Nephron progenitor cell (in vitro differentiated cells): ENCODE results near the gene KRTAP9-8.
"Not testable (repeated sequence)": the region's sequence is repeated elsewhere in the genome, so short reads cannot be mapped to it uniquely, and the experiment has no call there.

Experiments
- DNase-seq: peaks from one replicate; pipeline ENCODE4 v3.0.0; 2021
- H3K27ac Mint-ChIP-seq: 2 replicates; pipeline ENCODE4 v1.8.0; 2021; ENCODE audit warnings: mild to moderate bottlenecking, moderate library complexity, mixed read lengths
- H3K27me3 Mint-ChIP-seq: 2 replicates; pipeline ENCODE4 v1.8.0; 2021; ENCODE audit warnings: mild to moderate bottlenecking, low read depth, mixed read lengths; ENCODE audit not compliant: poor library complexity
- H3K36me3 Mint-ChIP-seq: 2 replicates; pipeline ENCODE4 v1.8.0; 2021; ENCODE audit warnings: low read depth, mixed read lengths
- H3K4me1 Mint-ChIP-seq: 2 replicates; pipeline ENCODE4 v1.8.0; 2021; ENCODE audit warnings: mixed read lengths
- H3K4me3 Mint-ChIP-seq: 2 replicates; pipeline ENCODE4 v1.8.0; 2021; ENCODE audit warnings: mild to moderate bottlenecking, moderate library complexity, mixed read lengths
- H3K9me3 Mint-ChIP-seq: 2 replicates; pipeline ENCODE4 v1.8.0; 2021; ENCODE audit warnings: mild to moderate bottlenecking, moderate library complexity, mixed read lengths
- CTCF ChIP-seq: fragments of 200-600 bp; sonication (generic); IDR thresholded peaks from 2 replicates; pipeline ENCODE4 v1.5.0; 2021; ENCODE audit warnings: antibody characterized with exemption

The KRTAP9-8 gene

GRCh38 chr17:41212524-41213169, 25.2 kb upstream of the KRTAP9-8 start:
- Mint-ChIP-seq H3K9me3 (peaks cover 15% of the 10 kb centered on the region), H3K27ac (peak overlapping the region; percentile 19), H3K4me1 (no peaks in the 10 kb centered on the region), H3K27me3 (peaks cover 5% of the 10 kb centered on the region), H3K4me3 (no peak overlapping the region), H3K36me3 (no peaks in the 10 kb centered on the region)
- DNase-seq, result no peak
- TF ChIP-seq CTCF, result no peak

- Mint-ChIP-seq H3K9me3 (peaks cover 14% of the 10 kb centered on the region), H3K36me3 (no peaks in the 10 kb centered on the region), H3K27ac (no peak overlapping the region), H3K4me1 (no peaks in the 10 kb centered on the region), H3K4me3 (no peak overlapping the region), H3K27me3 (peaks cover 5% of the 10 kb centered on the region)
- DNase-seq, result no peak
- TF ChIP-seq CTCF, result no peak
Observed at GRCh38 chr17:41215681-41216080, 22.1 kb upstream of the KRTAP9-8 start.

GRCh38 chr17:41223821-41224220, 14.0 kb upstream of the KRTAP9-8 start:
- Mint-ChIP-seq H3K36me3 (no peaks in the 10 kb centered on the region), H3K27ac (no peak overlapping the region), H3K9me3 (peaks cover 20% of the 10 kb centered on the region), H3K27me3 (peaks cover 10% of the 10 kb centered on the region), H3K4me3 (no peak overlapping the region), H3K4me1 (no peaks in the 10 kb centered on the region)
- no peak for TF ChIP-seq CTCF
- DNase-seq, result no peak

- DNase-seq, result no peak
- H3K36me3 Mint-ChIP-seq, result no peaks in the 10 kb centered on the region
- H3K27ac Mint-ChIP-seq, result no peak overlapping the region
- no peaks in the 10 kb centered on the region for H3K4me1 Mint-ChIP-seq
- peaks cover 2% of the 10 kb centered on the region for H3K9me3 Mint-ChIP-seq
- peaks cover 24% of the 10 kb centered on the region for H3K27me3 Mint-ChIP-seq
- H3K4me3 Mint-ChIP-seq, result no peak overlapping the region
- no peak for TF ChIP-seq CTCF
Observed at GRCh38 chr17:41226051-41226450, 11.7 kb upstream of the KRTAP9-8 start.

GRCh38 chr17:41226598-41227095, 11.2 kb upstream of the KRTAP9-8 start, which contains the start of gene KRTAP9-2:
KRTAP9-2 (plus strand) TSS chr17:41226648; CDS start chr17:41226655, 7 bp downstream.
- H3K9me3 Mint-ChIP-seq, H3K36me3 Mint-ChIP-seq, H3K4me3 Mint-ChIP-seq, H3K4me1 Mint-ChIP-seq, DNase-seq, H3K27ac Mint-ChIP-seq: not testable (repeated sequence)
- H3K27me3 Mint-ChIP-seq, result peaks cover 24% of the 10 kb centered on the region

- no peak overlapping the region for H3K4me3 Mint-ChIP-seq
- H3K9me3 Mint-ChIP-seq, result no peaks in the 10 kb centered on the region
- H3K36me3 Mint-ChIP-seq, result no peaks in the 10 kb centered on the region
- H3K4me1 Mint-ChIP-seq, result no peaks in the 10 kb centered on the region
- no peak for DNase-seq
- peaks cover 33% of the 10 kb centered on the region for H3K27me3 Mint-ChIP-seq
- H3K27ac Mint-ChIP-seq, result no peak overlapping the region
- no peak for TF ChIP-seq CTCF
Observed at GRCh38 chr17:41230094-41230493, 7.7 kb upstream of the KRTAP9-8 start.
